H9 (cell line): ENCODE results near the gene CD2. TPM values are rescaled to one million over a fixed set of nuclear protein-coding genes. Genes with fewer than 3 reads are reported as not detected.
A peak's percentile ranks its signal among the peaks of the same experiment; 100 is the strongest.

Source experiments
- DNase-seq: peaks from one replicate; pipeline ENCODE4 v3.0.0-alpha.2; 2017
- H2AFZ ChIP-seq: one replicate; pipeline ENCODE4 v1.6.1; 2013; ENCODE audit warnings: mild to moderate bottlenecking, low read length, control low read depth, moderate library complexity
- H2AK5ac ChIP-seq: 2 replicates; pipeline ENCODE4 v1.6.1; 2013; ENCODE audit warnings: low read length, control low read depth, mixed read lengths; ENCODE audit not compliant: insufficient read length
- H2BK120ac ChIP-seq: one replicate; pipeline ENCODE4 v1.6.1; 2013; ENCODE audit warnings: low read depth, mild to moderate bottlenecking, low read length, control low read depth, inconsistent platforms; ENCODE audit not compliant: poor library complexity, severe bottlenecking
- H2BK12ac ChIP-seq: 2 replicates; pipeline ENCODE4 v1.6.1; 2013; ENCODE audit warnings: low read length, control low read depth, mixed read lengths, low read depth; ENCODE audit not compliant: insufficient read length
- H2BK15ac ChIP-seq: 2 replicates; pipeline ENCODE4 v1.6.1; 2013; ENCODE audit warnings: low read depth, low read length, control low read depth
- H2BK20ac ChIP-seq: one replicate; pipeline ENCODE4 v1.6.1; 2013; ENCODE audit warnings: low read depth, mild to moderate bottlenecking, low read length, control low read depth, inconsistent platforms; ENCODE audit not compliant: poor library complexity, severe bottlenecking
- H2BK5ac ChIP-seq: 2 replicates; pipeline ENCODE4 v1.6.1; 2013; ENCODE audit warnings: low read length, control low read depth, mixed read lengths; ENCODE audit not compliant: insufficient read length
- H3K14ac ChIP-seq: 2 replicates; pipeline ENCODE4 v1.6.1; 2013; ENCODE audit warnings: low read length, control low read depth; ENCODE audit not compliant: insufficient read depth
- H3K18ac ChIP-seq: 2 replicates; pipeline ENCODE4 v1.6.1; 2013; ENCODE audit warnings: low read depth, mild to moderate bottlenecking, mixed read lengths, low read length, control low read depth; ENCODE audit not compliant: insufficient read length
- H3K23ac ChIP-seq: 2 replicates; pipeline ENCODE4 v1.6.1; 2013; ENCODE audit warnings: low read length, control low read depth, mixed read lengths, low read depth; ENCODE audit not compliant: insufficient read length
- H3K23me2 ChIP-seq: 2 replicates; pipeline ENCODE4 v1.6.1; 2013; ENCODE audit warnings: low read depth, mild to moderate bottlenecking, mixed read lengths, low read length, control low read depth; ENCODE audit not compliant: insufficient read length, poor library complexity, severe bottlenecking
- H3K27ac ChIP-seq: 2 replicates; pipeline ENCODE4 v1.5.1; 2013; ENCODE audit warnings: low read length, control low read depth, mixed read lengths, low read depth; ENCODE audit not compliant: insufficient read length
- H3K27me3 ChIP-seq: 2 replicates; pipeline ENCODE4 v1.6.1; 2013; ENCODE audit warnings: low read length, control low read depth, inconsistent platforms; ENCODE audit not compliant: insufficient read depth
- H3K4ac ChIP-seq: 2 replicates; pipeline ENCODE4 v1.6.1; 2013; ENCODE audit warnings: low read depth, mild to moderate bottlenecking, control low read depth, inconsistent platforms, low read length, moderate library complexity
- H3K4me1 ChIP-seq: 2 replicates; pipeline ENCODE4 v1.6.1; 2013; ENCODE audit warnings: low read length, control low read depth, inconsistent platforms; ENCODE audit not compliant: insufficient read depth
- H3K4me2 ChIP-seq: 2 replicates; pipeline ENCODE4 v1.6.1; 2013; ENCODE audit warnings: low read length, control low read depth, mixed read lengths; ENCODE audit not compliant: insufficient read length, insufficient read depth
- H3K56ac ChIP-seq: 2 replicates; pipeline ENCODE4 v1.6.1; 2013; ENCODE audit warnings: low read depth, mild to moderate bottlenecking, mixed read lengths, low read length, control low read depth; ENCODE audit not compliant: insufficient read length
- H3K79me1 ChIP-seq: 2 replicates; pipeline ENCODE4 v1.6.1; 2013; ENCODE audit warnings: low read depth, mild to moderate bottlenecking, moderate library complexity, low read length, control low read depth, inconsistent platforms; ENCODE audit not compliant: insufficient read depth, poor library complexity, severe bottlenecking
- H3K79me2 ChIP-seq: 2 replicates; pipeline ENCODE4 v1.6.1; 2013; ENCODE audit warnings: low read length, control low read depth, inconsistent platforms; ENCODE audit not compliant: insufficient read depth
- H3K9ac ChIP-seq: 2 replicates; pipeline ENCODE4 v1.6.1; 2013; ENCODE audit warnings: low read length, control low read depth, mixed read lengths; ENCODE audit not compliant: insufficient read length; ENCODE audit errors: extremely low read depth
- H3K9me3 ChIP-seq: one replicate; pipeline ENCODE4 v1.6.1; 2013; ENCODE audit warnings: low read depth, low read length, inconsistent platforms; ENCODE audit not compliant: control insufficient read depth
- H3T11ph ChIP-seq: one replicate; pipeline ENCODE4 v1.6.1; 2013; ENCODE audit warnings: mild to moderate bottlenecking, low read length, control low read depth, inconsistent platforms
- H4K20me1 ChIP-seq: one replicate; pipeline ENCODE4 v1.6.1; 2013; ENCODE audit not compliant: control insufficient read depth, insufficient read length, insufficient read depth
- H4K5ac ChIP-seq: 2 replicates; pipeline ENCODE4 v1.6.1; 2013; ENCODE audit warnings: low read depth, mild to moderate bottlenecking, mixed read lengths, low read length, control low read depth; ENCODE audit not compliant: insufficient read length
- H4K8ac ChIP-seq: replicated peaks from 2 replicates; pipeline ENCODE4 v1.6.1; 2013; ENCODE audit warnings: low read length, control low read depth, mixed read lengths, low read depth; ENCODE audit not compliant: insufficient read length
- H4K91ac ChIP-seq: 2 replicates; pipeline ENCODE4 v1.6.1; 2013; ENCODE audit warnings: low read depth, mild to moderate bottlenecking, moderate library complexity, mixed read lengths, low read length, control low read depth; ENCODE audit not compliant: insufficient read length
- H3K27ac Mint-ChIP-seq, 3 experiments: 2 replicates in 2 of 3; 3 replicates in 1 of 3; pipeline ENCODE4 v1.8.0; 2020 to 2021; ENCODE audit warnings: mixed read lengths in 3 of 3, mild to moderate bottlenecking in 1 of 3, moderate library complexity in 1 of 3
- H3K27me3 Mint-ChIP-seq: 2 replicates; pipeline ENCODE4 v1.8.0; 2021; ENCODE audit warnings: low read depth, mild to moderate bottlenecking, moderate library complexity, mixed read lengths
- H3K36me3 Mint-ChIP-seq, 3 experiments: 2 replicates in 2 of 3; 3 replicates in 1 of 3; pipeline ENCODE4 v1.8.0; 2020 to 2021; ENCODE audit warnings: low read depth in 3 of 3, mixed read lengths in 3 of 3; ENCODE audit not compliant: insufficient read depth in 1 of 3
- H3K4me1 Mint-ChIP-seq, 2 experiments: 2 replicates each; pipeline ENCODE4 v1.8.0; 2020; ENCODE audit warnings: mixed read lengths in 2 of 2
- H3K4me3 Mint-ChIP-seq, 2 experiments: 2 replicates in 1 of 2; 3 replicates in 1 of 2; pipeline ENCODE4 v1.8.0; 2020 to 2021; ENCODE audit warnings: mild to moderate bottlenecking in 2 of 2, mixed read lengths in 2 of 2, moderate library complexity in 1 of 2
- H3K9me3 Mint-ChIP-seq, 2 experiments: 2 replicates in 1 of 2; 3 replicates in 1 of 2; pipeline ENCODE4 v1.8.0; 2020; ENCODE audit warnings: mild to moderate bottlenecking in 2 of 2, mixed read lengths in 2 of 2, moderate library complexity in 1 of 2
- CTCF ChIP-seq: fragments of 200-600 bp; sonication (generic); conservative IDR thresholded peaks from 3 replicates; pipeline ENCODE4 v1.8.0; 2021; ENCODE audit warnings: antibody characterized with exemption, mild to moderate bottlenecking
- WGBS: extraction: QIAGEN DNeasy Blood & Tissue Kit; methylation state at CpG from one replicate; pipeline ENCODE4 v1.1.7; 2013; ENCODE audit warnings: missing lambda C conversion rate, low lambda C conversion rate, mixed read lengths; ENCODE audit not compliant: insufficient read length; ENCODE audit errors: extremely low coverage; 5-methylcytosine and 5-hydroxymethylcytosine counted together
- total RNA-seq: library from RNA; stranded (reverse); gene quantifications from 2 replicates; pipeline ENCODE4 v1.2.1, GENCODE V29; 2021

Gene CD2
- total RNA-seq, 1 experiment from 2014 or later = not detected

GRCh38 chr1:116763116-116763786 is 9.0 kb downstream of the CD2 start:
- Histone ChIP-seq H4K20me1 (no peaks in the 10 kb centered on the region), H4K8ac (no peak overlapping the region), H2BK120ac (no peak overlapping the region), H2BK20ac (no peak overlapping the region), H3K23me2 (no peaks in the 10 kb centered on the region), H3K56ac (no peak overlapping the region), H2AK5ac (no peak overlapping the region), H3K79me1 (no peaks in the 10 kb centered on the region), H3K27me3 (no peaks in the 10 kb centered on the region), H2AFZ (no peak overlapping the region), H4K5ac (no peak overlapping the region), H3K9ac (no peak overlapping the region), H3K4ac (no peak overlapping the region), H3K18ac (no peak overlapping the region), H3K14ac (no peak overlapping the region), H3K27ac (no peak overlapping the region), H3K4me2 (no peak overlapping the region), H3K79me2 (no peaks in the 10 kb centered on the region), H3T11ph (no peak overlapping the region), H2BK5ac (no peak overlapping the region), H3K4me1 (no peaks in the 10 kb centered on the region), H2BK15ac (no peak overlapping the region), H3K9me3 (no peaks in the 10 kb centered on the region), H2BK12ac (no peak overlapping the region), H4K91ac (no peak overlapping the region), H3K23ac (no peak overlapping the region)
- no CpG with 5 or more reads among the region's 4 CpGs for WGBS
- no peak for TF ChIP-seq CTCF
- no peaks in the 10 kb centered on the region; a peak in 1 of 7 replicates for H3K36me3 Mint-ChIP-seq
- DNase-seq = no peak
- H3K4me1 Mint-ChIP-seq = peaks cover 12% of the 10 kb centered on the region in 2 experiments; a peak in 3 of 4 replicates
- peak overlapping the region in 1 of 2 experiments; percentile 16; a peak in 1 of 5 replicates for H3K4me3 Mint-ChIP-seq
- no peaks in the 10 kb centered on the region; the same call in 1 of the 2 replicates for H3K27me3 Mint-ChIP-seq
- no peaks in the 10 kb centered on the region for H3K9me3 Mint-ChIP-seq
- peak overlapping the region in 1 of 3 experiments; percentile 18; a peak in 2 of 7 replicates for H3K27ac Mint-ChIP-seq
